ENCODE data around the gene RBFOX2.

Gene RBFOX2

GRCh38 chr22:35783943-35784614, 244.5 kb downstream of the RBFOX2 start:
- Histone ChIP-seq H3K9me3 (ENCODE audit: control insufficient read depth in 2 of 2, low read length in 2 of 2) (no peaks in the 10 kb centered on the region), H3K27ac (ENCODE audit: low read length) (no peak overlapping the region), H3K4me1 (ENCODE audit: control insufficient read depth, insufficient read depth, low read length) (no peaks in the 10 kb centered on the region)

GRCh38 chr22:35782504-35782903, 246.1 kb downstream of the RBFOX2 start:
- Histone ChIP-seq H3K4me3 (ENCODE audit: low read length in 2 of 2) (no peak overlapping the region), H3K27me3 (ENCODE audit: control insufficient read depth in 1 of 2, insufficient read depth in 2 of 2, low read length in 2 of 2) (no peaks in the 10 kb centered on the region), H3K4me1 (ENCODE audit: control insufficient read depth, insufficient read depth, low read length) (peaks cover 2% of the 10 kb centered on the region), H3K36me3 (ENCODE audit: control insufficient read depth in 2 of 2, insufficient read depth in 2 of 2, low read length in 2 of 2) (peaks cover 5 to 6% of the 10 kb centered on the region in 2 donors), H3K27ac (ENCODE audit: low read length) (no peak overlapping the region), H3K9ac (ENCODE audit: low read length in 2 of 2) (no peak overlapping the region), H3K9me3 (ENCODE audit: control insufficient read depth in 2 of 2, low read length in 2 of 2) (no peaks in the 10 kb centered on the region)

More at GRCh38 chr22:35783943-35784614, 244.5 kb downstream of the RBFOX2 start:
- H3K4me3 ChIP-seq (ENCODE audit: low read length in 2 of 2), result no peak overlapping the region
- peaks cover 5 to 6% of the 10 kb centered on the region in 2 donors for H3K36me3 ChIP-seq (ENCODE audit: control insufficient read depth in 2 of 2, insufficient read depth in 2 of 2, low read length in 2 of 2)
- no peak overlapping the region for H3K9ac ChIP-seq (ENCODE audit: low read length in 2 of 2)
- no peaks in the 10 kb centered on the region for H3K27me3 ChIP-seq (ENCODE audit: control insufficient read depth in 1 of 2, insufficient read depth in 2 of 2, low read length in 2 of 2)

- no peaks in the 10 kb centered on the region for H3K9me3 ChIP-seq (ENCODE audit: control insufficient read depth in 2 of 2, low read length in 2 of 2)
- H3K36me3 ChIP-seq (ENCODE audit: control insufficient read depth in 2 of 2, insufficient read depth in 2 of 2, low read length in 2 of 2), result peaks cover 5 to 6% of the 10 kb centered on the region in 2 donors
- H3K4me1 ChIP-seq (ENCODE audit: control insufficient read depth, insufficient read depth, low read length), result peaks cover 2% of the 10 kb centered on the region
- H3K27me3 ChIP-seq (ENCODE audit: control insufficient read depth in 1 of 2, insufficient read depth in 2 of 2, low read length in 2 of 2), result no peaks in the 10 kb centered on the region
- H3K9ac ChIP-seq (ENCODE audit: low read length in 2 of 2), result no peak overlapping the region
- no peak overlapping the region for H3K4me3 ChIP-seq (ENCODE audit: low read length in 2 of 2)
- H3K27ac ChIP-seq (ENCODE audit: low read length), result no peak overlapping the region
These were observed 246.7 kb downstream of the RBFOX2 start for GRCh38 chr22:35781898-35782297.

GRCh38 chr22:35777335-35777975, 251.2 kb downstream of the RBFOX2 start:
- Histone ChIP-seq H3K27me3 (ENCODE audit: control insufficient read depth in 1 of 2, insufficient read depth in 2 of 2, low read length in 2 of 2) (no peaks in the 10 kb centered on the region), H3K9ac (ENCODE audit: low read length in 2 of 2) (no peak overlapping the region), H3K4me3 (ENCODE audit: low read length in 2 of 2) (no peak overlapping the region), H3K36me3 (ENCODE audit: control insufficient read depth in 2 of 2, insufficient read depth in 2 of 2, low read length in 2 of 2) (peaks cover 2 to 6% of the 10 kb centered on the region in 2 donors), H3K4me1 (ENCODE audit: control insufficient read depth, insufficient read depth, low read length) (peaks cover 2% of the 10 kb centered on the region), H3K27ac (ENCODE audit: low read length) (no peak overlapping the region), H3K9me3 (ENCODE audit: control insufficient read depth in 2 of 2, low read length in 2 of 2) (no peaks in the 10 kb centered on the region)

GRCh38 chr22:35775339-35775738, 253.3 kb downstream of the RBFOX2 start:
- H3K27me3 ChIP-seq (ENCODE audit: control insufficient read depth in 1 of 2, insufficient read depth in 2 of 2, low read length in 2 of 2), result no peaks in the 10 kb centered on the region
- H3K27ac ChIP-seq (ENCODE audit: low read length), result no peak overlapping the region
- H3K36me3 ChIP-seq (ENCODE audit: control insufficient read depth in 2 of 2, insufficient read depth in 2 of 2, low read length in 2 of 2), result peaks cover 0 to 2% of the 10 kb centered on the region in 2 donors
- H3K4me3 ChIP-seq (ENCODE audit: low read length in 2 of 2), result no peak overlapping the region
- no peaks in the 10 kb centered on the region for H3K9me3 ChIP-seq (ENCODE audit: control insufficient read depth in 2 of 2, low read length in 2 of 2)
- peaks cover 2% of the 10 kb centered on the region for H3K4me1 ChIP-seq (ENCODE audit: control insufficient read depth, insufficient read depth, low read length)
- no peak overlapping the region for H3K9ac ChIP-seq (ENCODE audit: low read length in 2 of 2)

GRCh38 chr22:35769974-35770373, 258.6 kb downstream of the RBFOX2 start:
- H3K4me3 ChIP-seq (ENCODE audit: low read length in 2 of 2), result no peak overlapping the region
- no peaks in the 10 kb centered on the region for H3K27me3 ChIP-seq (ENCODE audit: control insufficient read depth in 1 of 2, insufficient read depth in 2 of 2, low read length in 2 of 2)
- H3K4me1 ChIP-seq (ENCODE audit: control insufficient read depth, insufficient read depth, low read length), result no peaks in the 10 kb centered on the region
- no peaks in the 10 kb centered on the region for H3K9me3 ChIP-seq (ENCODE audit: control insufficient read depth in 2 of 2, low read length in 2 of 2)
- H3K36me3 ChIP-seq (ENCODE audit: control insufficient read depth in 2 of 2, insufficient read depth in 2 of 2, low read length in 2 of 2), result peaks cover 0 to 2% of the 10 kb centered on the region in 2 donors
- no peak overlapping the region for H3K9ac ChIP-seq (ENCODE audit: low read length in 2 of 2)
- H3K27ac ChIP-seq (ENCODE audit: low read length), result no peak overlapping the region

- H3K27me3 ChIP-seq (ENCODE audit: control insufficient read depth in 1 of 2, insufficient read depth in 2 of 2, low read length in 2 of 2), result no peaks in the 10 kb centered on the region
- H3K4me1 ChIP-seq (ENCODE audit: control insufficient read depth, insufficient read depth, low read length), result no peaks in the 10 kb centered on the region
- no peak overlapping the region for H3K4me3 ChIP-seq (ENCODE audit: low read length in 2 of 2)
- no peak overlapping the region for H3K9ac ChIP-seq (ENCODE audit: low read length in 2 of 2)
- H3K9me3 ChIP-seq (ENCODE audit: control insufficient read depth in 2 of 2, low read length in 2 of 2), result no peaks in the 10 kb centered on the region
- H3K27ac ChIP-seq (ENCODE audit: low read length), result no peak overlapping the region
- peaks cover 0 to 2% of the 10 kb centered on the region in 2 donors for H3K36me3 ChIP-seq (ENCODE audit: control insufficient read depth in 2 of 2, insufficient read depth in 2 of 2, low read length in 2 of 2)
These were observed 261.7 kb downstream of the RBFOX2 start for GRCh38 chr22:35766654-35767580.

- peaks cover 0 to 19% of the 10 kb centered on the region in 2 donors for H3K36me3 ChIP-seq (ENCODE audit: control insufficient read depth in 2 of 2, insufficient read depth in 2 of 2, low read length in 2 of 2)
- H3K27me3 ChIP-seq (ENCODE audit: control insufficient read depth in 1 of 2, insufficient read depth in 2 of 2, low read length in 2 of 2), result no peaks in the 10 kb centered on the region
- H3K4me1 ChIP-seq (ENCODE audit: control insufficient read depth, insufficient read depth, low read length), result no peaks in the 10 kb centered on the region
- no peak overlapping the region for H3K27ac ChIP-seq (ENCODE audit: low read length)
- no peaks in the 10 kb centered on the region for H3K9me3 ChIP-seq (ENCODE audit: control insufficient read depth in 2 of 2, low read length in 2 of 2)
- no peak overlapping the region for H3K9ac ChIP-seq (ENCODE audit: low read length in 2 of 2)
- no peak overlapping the region for H3K4me3 ChIP-seq (ENCODE audit: low read length in 2 of 2)
These were observed 267.6 kb downstream of the RBFOX2 start for GRCh38 chr22:35761037-35761436.

- Histone ChIP-seq H3K4me1 (ENCODE audit: control insufficient read depth, insufficient read depth, low read length) (no peaks in the 10 kb centered on the region), H3K36me3 (ENCODE audit: control insufficient read depth in 2 of 2, insufficient read depth in 2 of 2, low read length in 2 of 2) (peaks cover 3 to 24% of the 10 kb centered on the region in 2 donors), H3K27ac (ENCODE audit: low read length) (no peak overlapping the region), H3K9me3 (ENCODE audit: control insufficient read depth in 2 of 2, low read length in 2 of 2) (no peaks in the 10 kb centered on the region), H3K4me3 (ENCODE audit: low read length in 2 of 2) (no peak overlapping the region), H3K9ac (ENCODE audit: low read length in 2 of 2) (no peak overlapping the region), H3K27me3 (ENCODE audit: control insufficient read depth in 1 of 2, insufficient read depth in 2 of 2, low read length in 2 of 2) (no peaks in the 10 kb centered on the region)
These were observed 270.2 kb downstream of the RBFOX2 start for GRCh38 chr22:35758394-35758793.

- H3K36me3 ChIP-seq (ENCODE audit: control insufficient read depth in 2 of 2, insufficient read depth in 2 of 2, low read length in 2 of 2), result peaks cover 8 to 31% of the 10 kb centered on the region in 2 donors
- no peak overlapping the region for H3K27ac ChIP-seq (ENCODE audit: low read length)
These were observed 271.9 kb downstream of the RBFOX2 start for GRCh38 chr22:35756722-35757121.

More at GRCh38 chr22:35756722-35757121, 271.9 kb downstream of the RBFOX2 start:
- no peaks in the 10 kb centered on the region for H3K27me3 ChIP-seq (ENCODE audit: control insufficient read depth in 1 of 2, insufficient read depth in 2 of 2, low read length in 2 of 2)
- no peak overlapping the region for H3K9ac ChIP-seq (ENCODE audit: low read length in 2 of 2)
- H3K9me3 ChIP-seq (ENCODE audit: control insufficient read depth in 2 of 2, low read length in 2 of 2), result no peaks in the 10 kb centered on the region
- no peak overlapping the region for H3K4me3 ChIP-seq (ENCODE audit: low read length in 2 of 2)
- no peaks in the 10 kb centered on the region for H3K4me1 ChIP-seq (ENCODE audit: control insufficient read depth, insufficient read depth, low read length)

Data from stomach smooth muscle (tissue), 2 donors.